ENCODE measurements around the gene PVALEF. TPM values are rescaled to one million over a fixed set of nuclear protein-coding genes. Genes with fewer than 3 reads are reported as not detected.

Gene PVALEF
- total RNA-seq, 2 donors from 2014 or later = not detected

DNA sequence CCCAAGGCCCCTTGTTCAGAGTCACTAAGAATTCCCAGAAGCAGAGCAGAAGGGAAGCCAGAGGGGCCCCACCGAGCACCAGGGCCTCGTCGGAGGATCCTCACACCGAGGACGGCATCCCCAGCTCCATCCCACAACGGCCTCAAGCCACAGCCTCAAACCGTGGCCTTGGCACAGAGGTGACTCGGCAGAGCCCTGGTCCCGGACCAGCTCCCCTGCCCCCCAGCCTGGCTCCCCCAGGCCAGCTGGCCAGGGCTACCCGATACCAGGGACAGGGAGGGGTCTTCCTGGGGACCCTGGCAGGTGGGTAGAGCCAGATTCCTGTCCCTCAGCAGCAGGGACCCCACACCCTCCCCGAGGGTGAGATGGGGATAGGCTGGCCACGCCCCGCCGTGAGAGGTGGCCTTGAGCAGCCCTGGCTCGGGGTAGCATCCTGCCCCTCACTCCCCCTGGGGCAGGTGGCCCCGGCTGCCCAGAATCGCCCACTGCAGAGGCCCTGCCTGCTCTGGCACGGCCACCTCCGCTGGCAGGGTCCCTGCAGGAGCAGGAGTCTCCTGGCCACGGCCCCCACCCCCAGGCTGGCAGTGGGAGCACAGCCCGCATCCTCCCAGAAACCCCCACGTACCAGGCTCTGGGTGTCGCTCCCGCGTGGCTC is 5.6 kb upstream of the PVALEF start:
- Histone ChIP-seq H3K4me3 (peak overlapping the region in 1 of 2 donors; percentile 11), H3K4me1 (replicated peaks) (peaks cover 3% of the 10 kb centered on the region), H3K9me3 (no peaks in the 10 kb centered on the region), H3K36me3 (no peaks in the 10 kb centered on the region), H3K27ac (no peak overlapping the region), H3K27me3 (replicated peaks; ENCODE audit: insufficient read depth) (no peaks in the 10 kb centered on the region)
- DNase-seq (ENCODE audit: low spot score) = no peak
- 78% methylated on average over 7 of the region's 25 CpGs for whole genome bisulfite sequencing
- TF ChIP-seq POLR2A (IDR thresholded peaks at IDR 0.05) (no peak), POLR2AphosphoS5 (IDR thresholded peaks at IDR 0.05) (no peak)
- TF ChIP-seq, protein P1, sequence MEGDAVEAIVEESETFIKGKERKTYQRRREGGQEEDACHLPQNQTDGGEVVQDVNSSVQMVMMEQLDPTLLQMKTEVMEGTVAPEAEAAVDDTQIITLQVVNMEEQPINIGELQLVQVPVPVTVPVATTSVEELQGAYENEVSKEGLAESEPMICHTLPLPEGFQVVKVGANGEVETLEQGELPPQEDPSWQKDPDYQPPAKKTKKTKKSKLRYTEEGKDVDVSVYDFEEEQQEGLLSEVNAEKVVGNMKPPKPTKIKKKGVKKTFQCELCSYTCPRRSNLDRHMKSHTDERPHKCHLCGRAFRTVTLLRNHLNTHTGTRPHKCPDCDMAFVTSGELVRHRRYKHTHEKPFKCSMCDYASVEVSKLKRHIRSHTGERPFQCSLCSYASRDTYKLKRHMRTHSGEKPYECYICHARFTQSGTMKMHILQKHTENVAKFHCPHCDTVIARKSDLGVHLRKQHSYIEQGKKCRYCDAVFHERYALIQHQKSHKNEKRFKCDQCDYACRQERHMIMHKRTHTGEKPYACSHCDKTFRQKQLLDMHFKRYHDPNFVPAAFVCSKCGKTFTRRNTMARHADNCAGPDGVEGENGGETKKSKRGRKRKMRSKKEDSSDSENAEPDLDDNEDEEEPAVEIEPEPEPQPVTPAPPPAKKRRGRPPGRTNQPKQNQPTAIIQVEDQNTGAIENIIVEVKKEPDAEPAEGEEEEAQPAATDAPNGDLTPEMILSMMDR (IDR thresholded peaks at IDR 0.05) = no peak
- intact Hi-C loops (cut with DNase I) = no loop called here

DNA sequence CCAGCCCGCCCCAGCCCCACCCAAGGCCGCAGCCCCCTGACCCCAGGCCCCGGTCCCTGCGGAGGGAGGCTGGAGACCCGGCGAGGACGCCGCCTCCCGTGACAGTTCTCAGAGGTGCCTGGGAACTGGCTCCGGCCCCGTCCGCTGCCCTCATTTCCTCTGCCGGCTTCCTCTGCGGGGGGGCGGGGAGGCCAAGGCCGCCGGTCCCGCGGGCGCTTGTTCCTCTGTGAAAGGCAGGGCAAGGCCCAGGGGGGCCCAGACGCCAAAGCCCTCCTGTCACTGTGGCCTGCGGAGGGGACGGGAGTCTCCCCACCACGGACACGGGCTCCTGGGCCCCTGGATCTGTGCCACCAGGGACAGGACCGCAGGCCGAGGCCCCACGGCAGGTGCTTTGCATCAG is 5.0 kb upstream of the PVALEF start:
- no peak for TF ChIP-seq POLR2A (IDR thresholded peaks at IDR 0.05)
- no peak for TF ChIP-seq POLR2AphosphoS5 (IDR thresholded peaks at IDR 0.05)
- TF ChIP-seq, protein P1 (IDR thresholded peaks at IDR 0.05) = no peak
- no peak for DNase-seq (ENCODE audit: low spot score)
- Histone ChIP-seq H3K4me3 (peak overlapping the region in 1 of 2 donors; percentile 11), H3K4me1 (replicated peaks) (peaks cover 6% of the 10 kb centered on the region), H3K9me3 (no peaks in the 10 kb centered on the region), H3K36me3 (no peaks in the 10 kb centered on the region), H3K27me3 (replicated peaks; ENCODE audit: insufficient read depth) (no peaks in the 10 kb centered on the region), H3K27ac (no peak overlapping the region)
- WGBS = 50% methylated on average over 18 of the region's 28 CpGs
- intact Hi-C loops (cut with DNase I) = no loop called here

GRCh38 chr17:81160747-81161453 is 4.4 kb upstream of the PVALEF start:
- Histone ChIP-seq H3K4me3 (no peak overlapping the region), H3K27me3 (replicated peaks; ENCODE audit: insufficient read depth) (no peaks in the 10 kb centered on the region), H3K4me1 (replicated peaks) (peaks cover 10% of the 10 kb centered on the region), H3K36me3 (no peaks in the 10 kb centered on the region), H3K9me3 (no peaks in the 10 kb centered on the region), H3K27ac (no peak overlapping the region)
- no peak for DNase-seq (ENCODE audit: low spot score)
- 82% methylated on average over 31 of the region's 32 CpGs for WGBS
- TF ChIP-seq, protein P1 (IDR thresholded peaks at IDR 0.05) = no peak
- no peak for TF ChIP-seq POLR2AphosphoS5 (IDR thresholded peaks at IDR 0.05)
- intact Hi-C loops (cut with DNase I) = no loop called here

GRCh38 chr17:81161536-81161935 is 3.8 kb upstream of the PVALEF start:
- Histone ChIP-seq H3K9me3 (no peaks in the 10 kb centered on the region), H3K27me3 (replicated peaks; ENCODE audit: insufficient read depth) (no peaks in the 10 kb centered on the region), H3K4me3 (no peak overlapping the region), H3K36me3 (no peaks in the 10 kb centered on the region), H3K27ac (no peak overlapping the region), H3K4me1 (replicated peaks) (peaks cover 10% of the 10 kb centered on the region)
- DNase-seq (ENCODE audit: low spot score) = no peak
- TF ChIP-seq POLR2AphosphoS5 (IDR thresholded peaks at IDR 0.05) (no peak), POLR2A (IDR thresholded peaks at IDR 0.05) (no peak)
- TF ChIP-seq, protein P1 (IDR thresholded peaks at IDR 0.05) = no peak
- 96% methylated on average over 15 of the region's 15 CpGs for WGBS
- intact Hi-C loops (cut with DNase I) = no loop called here

DNA sequence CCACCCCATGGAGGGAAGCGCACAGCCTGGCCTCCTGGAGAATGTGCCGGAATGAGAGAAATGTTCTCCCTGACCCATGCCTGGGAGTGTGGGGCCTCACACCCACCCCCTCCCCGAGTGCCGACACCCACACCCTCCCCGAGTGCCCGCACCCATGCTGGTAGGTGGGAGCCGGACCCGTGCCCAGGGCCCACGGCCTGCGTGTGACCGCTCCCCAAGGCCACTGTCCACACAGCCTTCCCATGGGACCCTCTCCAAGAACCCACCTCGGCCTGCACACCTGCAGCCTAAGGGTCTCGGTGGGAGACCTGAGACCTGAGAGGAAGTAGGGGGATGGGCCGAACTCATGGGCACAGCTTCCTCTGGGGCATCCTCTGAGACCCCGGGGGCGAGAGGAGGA is 3.3 kb upstream of the PVALEF start:
- Histone ChIP-seq H3K4me3 (no peak overlapping the region), H3K27me3 (replicated peaks; ENCODE audit: insufficient read depth) (no peaks in the 10 kb centered on the region), H3K9me3 (no peaks in the 10 kb centered on the region), H3K36me3 (no peaks in the 10 kb centered on the region), H3K27ac (no peak overlapping the region), H3K4me1 (replicated peaks) (peaks cover 10% of the 10 kb centered on the region)
- 92% methylated on average over 10 of the region's 16 CpGs for WGBS
- no peak for DNase-seq (ENCODE audit: low spot score)
- intact Hi-C loops (cut with DNase I) = no loop called here
- TF ChIP-seq POLR2A (IDR thresholded peaks at IDR 0.05) (no peak), POLR2AphosphoS5 (IDR thresholded peaks at IDR 0.05) (no peak)
- TF ChIP-seq, protein P1 (IDR thresholded peaks at IDR 0.05) = no peak

Measured in prostate gland (tissue), 2 donors.